Activated B cell treated with CpG ODN at 0.5 μM for 24 hours (primary cell): Measurements from ENCODE around the gene CAPS2. TPM values are rescaled to one million over a fixed set of nuclear protein-coding genes. Genes with fewer than 3 reads are reported as not detected.
A peak's percentile ranks its signal among the peaks of the same experiment; 100 is the strongest.

ENCODE experiments used
- ATAC-seq: fragments of 200-7000 bp; cut with Tn5 transposase; one replicate; pipeline ENCODE4 v1.10.0; 2021; ENCODE audit warnings: low read depth, mild to moderate bottlenecking, moderate library complexity
- CTCF ChIA-PET: fragments of 350-600 bp; sonication (Branson Sonifier 250); formaldehyde crosslinking; loops from one replicate; lab custom pipeline; 2021; ENCODE audit warnings: antibody characterized with exemption; lab: Charles Lee
- POLR2A ChIA-PET: fragments of 350-600 bp; sonication (Branson Sonifier 250); formaldehyde crosslinking; loops from one replicate; lab custom pipeline; 2021; ENCODE audit warnings: antibody characterized with exemption; lab: Charles Lee
- DNase-seq: peaks from one replicate; pipeline ENCODE4 v3.0.0; 2022
- H3K27ac Mint-ChIP-seq: one replicate; pipeline ENCODE4 v1.8.0; 2020; ENCODE audit warnings: mixed read lengths
- H3K27me3 Mint-ChIP-seq: one replicate; pipeline ENCODE4 v1.8.0; 2021; ENCODE audit warnings: mixed read lengths
- H3K36me3 Mint-ChIP-seq: one replicate; pipeline ENCODE4 v1.8.0; 2021; ENCODE audit warnings: low read depth, mixed read lengths
- H3K4me1 Mint-ChIP-seq: one replicate; pipeline ENCODE4 v1.8.0; 2021; ENCODE audit warnings: mixed read lengths
- H3K4me3 Mint-ChIP-seq: one replicate; pipeline ENCODE4 v1.8.0; 2020; ENCODE audit warnings: mild to moderate bottlenecking, mixed read lengths
- H3K9me3 Mint-ChIP-seq: one replicate; pipeline ENCODE4 v1.8.0; 2020; ENCODE audit warnings: mixed read lengths
- CTCF ChIP-seq: fragments of 200-600 bp; IDR thresholded peaks from one replicate; pipeline ENCODE4 v1.8.0; 2022; ENCODE audit warnings: antibody characterized with exemption, mild to moderate bottlenecking
- intact Hi-C: fragments of 100-400 bp; cut with micrococcal nuclease; formaldehyde crosslinking; loops from one replicate; pipeline ENCODE4 v1.15.1; 2024
- total RNA-seq: library from RNA; stranded (reverse); gene quantifications from 2 replicates; pipeline ENCODE4 v1.2.3, GENCODE V29; 2022

Gene CAPS2
- total RNA-seq, result 3.1 and 3.8 TPM in 2 replicates

GRCh38 chr12:75329918-75330826 is at the start of gene CAPS2:
Gene CAPS2, minus strand, starts transcription at chr12:75330324. Its CDS starts 3,826 bp downstream, at chr12:75326498.
- ChIA-PET POLR2A (no interaction called here), CTCF (interaction anchor here (1.0 to 1.2 kb wide), 3 partner anchors 61 to 177 kb away, joined by 3 read pairs; no protein-coding TSS in a partner anchor)
- TF ChIP-seq CTCF, result no peak
- peak within 1 kb of the TSS; percentile 90 for H3K4me3 Mint-ChIP-seq
- no peaks in the 10 kb centered on the region for H3K36me3 Mint-ChIP-seq
- ATAC-seq (peak; percentile 88), DNase-seq (peak; percentile 48)
- intact Hi-C loops, result loop anchor here (1.0 to 10.0 kb wide), 4 partner anchors 61 to 1017 kb away; partner anchors contain the start of genes BBS10, GLIPR1L2 and NAP1L1
- H3K27me3 Mint-ChIP-seq, result peaks cover 31% of the 10 kb centered on the region
- H3K4me1 Mint-ChIP-seq, result peaks cover 19% of the 10 kb centered on the region
- H3K9me3 Mint-ChIP-seq, result no peaks in the 10 kb centered on the region
- no peak within 1 kb of the TSS for H3K27ac Mint-ChIP-seq

- intact Hi-C loops, result no loop called here
- no peak for TF ChIP-seq CTCF
- Mint-ChIP-seq H3K4me1 (no peaks in the 10 kb centered on the region), H3K4me3 (no peak overlapping the region), H3K27ac (no peak overlapping the region), H3K36me3 (peaks cover 2% of the 10 kb centered on the region), H3K9me3 (no peaks in the 10 kb centered on the region), H3K27me3 (no peaks in the 10 kb centered on the region)
- DNase-seq (no peak), ATAC-seq (no peak)
- CTCF ChIA-PET, result no interaction called here
- POLR2A ChIA-PET, result no interaction called here
Measured at GRCh38 chr12:75378354-75378753, 48.2 kb upstream of the CAPS2 start.

GRCh38 chr12:75374971-75375370 is 44.8 kb upstream of the CAPS2 start:
- intact Hi-C loops, result no loop called here
- Mint-ChIP-seq H3K4me1 (no peaks in the 10 kb centered on the region), H3K36me3 (no peaks in the 10 kb centered on the region), H3K27ac (no peak overlapping the region), H3K27me3 (no peaks in the 10 kb centered on the region), H3K9me3 (no peaks in the 10 kb centered on the region), H3K4me3 (no peak overlapping the region)
- ChIA-PET POLR2A (no interaction called here), CTCF (no interaction called here)
- ATAC-seq (no peak), DNase-seq (no peak)
- TF ChIP-seq CTCF, result no peak

GRCh38 chr12:75366629-75367028 is 36.5 kb upstream of the CAPS2 start:
- Mint-ChIP-seq H3K4me1 (peaks cover 1% of the 10 kb centered on the region), H3K27ac (no peak overlapping the region), H3K9me3 (no peaks in the 10 kb centered on the region), H3K27me3 (no peaks in the 10 kb centered on the region), H3K36me3 (no peaks in the 10 kb centered on the region), H3K4me3 (no peak overlapping the region)
- TF ChIP-seq CTCF, result no peak
- ChIA-PET POLR2A (no interaction called here), CTCF (no interaction called here)
- DNase-seq (no peak), ATAC-seq (no peak)
- intact Hi-C loops, result no loop called here

GRCh38 chr12:75364919-75365318 is 34.8 kb upstream of the CAPS2 start:
- Mint-ChIP-seq H3K27ac (no peak overlapping the region), H3K9me3 (peaks cover 2% of the 10 kb centered on the region), H3K36me3 (no peaks in the 10 kb centered on the region), H3K27me3 (no peaks in the 10 kb centered on the region), H3K4me1 (peaks cover 10% of the 10 kb centered on the region), H3K4me3 (no peak overlapping the region)
- intact Hi-C loops, result no loop called here
- no peak for DNase-seq
- ATAC-seq, result no peak
- POLR2A ChIA-PET, result no interaction called here
- TF ChIP-seq CTCF, result no peak
- CTCF ChIA-PET, result no interaction called here
